NOMO-1 (cell line): Measurements from ENCODE around the gene THSD7A.

Source experiments
- DNase-seq, 2 experiments: peaks; one replicate each; lab custom pipeline; 2025; ENCODE audit not compliant: unreplicated experiment in 2 of 2; lab: John Stamatoyannopoulos, UW

The THSD7A gene

GRCh38 chr7:11831736-11832495 lies at the start of gene THSD7A:
Gene THSD7A, minus strand, starts transcription at chr7:11832198. Its CDS starts 252 bp downstream, at chr7:11831946.
- DNase-seq: peak; percentile 7 to 8

- no peak for DNase-seq
These were observed 49.7 kb upstream of the THSD7A start for GRCh38 chr7:11881680-11882079.

- no peak for DNase-seq
These were observed 43.6 kb upstream of the THSD7A start for GRCh38 chr7:11875635-11876034.

- no peak for DNase-seq
These were observed 33.7 kb upstream of the THSD7A start for GRCh38 chr7:11865671-11866070.

GRCh38 chr7:11858622-11859302 lies 26.8 kb upstream of the THSD7A start:
- no peak for DNase-seq

- DNase-seq: no peak
These were observed 26.0 kb upstream of the THSD7A start for GRCh38 chr7:11858026-11858425.

- DNase-seq: no peak
These were observed 16.3 kb upstream of the THSD7A start for GRCh38 chr7:11848251-11848650.

- no peak for DNase-seq
These were observed 15.3 kb upstream of the THSD7A start for GRCh38 chr7:11847336-11847735.

GRCh38 chr7:11846361-11846955 lies 14.5 kb upstream of the THSD7A start:
- DNase-seq: no peak

- DNase-seq: peak in 1 of 2 experiments; percentile 19
These were observed 11.2 kb upstream of the THSD7A start for GRCh38 chr7:11843113-11843765.

GRCh38 chr7:11841657-11842056 lies 9.7 kb upstream of the THSD7A start:
- DNase-seq: no peak

- no peak for DNase-seq
These were observed 3.3 kb upstream of the THSD7A start for GRCh38 chr7:11835260-11835659.

- no peak for DNase-seq
These were observed 1.4 kb upstream of the THSD7A start for GRCh38 chr7:11833431-11833830.

- no peak for DNase-seq
These were observed 752 bp downstream of the THSD7A start for GRCh38 chr7:11831156-11831735.

- no peak for DNase-seq
These were observed 1.3 kb downstream of the THSD7A start for GRCh38 chr7:11830582-11831155.

- no peak for DNase-seq
These were observed 2.0 kb downstream of the THSD7A start for GRCh38 chr7:11829954-11830353.

GRCh38 chr7:11819947-11820346 lies 12.1 kb downstream of the THSD7A start:
- no peak for DNase-seq

GRCh38 chr7:11819271-11819670 lies 12.7 kb downstream of the THSD7A start:
- DNase-seq: no peak

- DNase-seq: no peak
These were observed 13.7 kb downstream of the THSD7A start for GRCh38 chr7:11818281-11818680.

GRCh38 chr7:11817111-11817740 lies 14.8 kb downstream of the THSD7A start:
- DNase-seq: no peak
